OCI-LY1 (cell line): ENCODE data around the gene LMX1A.

ENCODE experiments used
- H2AFZ ChIP-seq: fragments of 200-600 bp; sonication (generic), shearing (Covaris generic); 2 replicates; pipeline ENCODE4 v1.6.0; 2014; ENCODE audit warnings: antibody characterized with exemption, mild to moderate bottlenecking, low read length
- H3F3A ChIP-seq: fragments of 200-600 bp; sonication (generic), shearing (Covaris generic); 2 replicates; pipeline ENCODE4 v1.6.0; 2014; ENCODE audit warnings: mild to moderate bottlenecking, antibody characterized with exemption, low read length, moderate library complexity; ENCODE audit not compliant: insufficient read depth
- H3K27ac ChIP-seq: fragments of 200-600 bp; sonication (generic); 2 replicates; pipeline ENCODE4 v1.5.1; 2014; ENCODE audit warnings: low read length, mixed run types, mild to moderate bottlenecking, low read depth; ENCODE audit not compliant: poor library complexity, severe bottlenecking
- H3K27me3 ChIP-seq: fragments of 200-600 bp; sonication (generic); 2 replicates; pipeline ENCODE4 v1.6.0; 2014; ENCODE audit warnings: antibody characterized with exemption, mild to moderate bottlenecking, low read length, moderate library complexity; ENCODE audit not compliant: insufficient read depth
- H3K36me3 ChIP-seq: fragments of 200-600 bp; sonication (generic); 2 replicates; pipeline ENCODE4 v1.6.1; 2014; ENCODE audit warnings: mild to moderate bottlenecking, antibody characterized with exemption, low read length, moderate library complexity, mixed read lengths; ENCODE audit not compliant: insufficient read depth
- H3K4me1 ChIP-seq: fragments of 200-600 bp; sonication (generic); 2 replicates; pipeline ENCODE4 v1.5.1; 2014; ENCODE audit warnings: mild to moderate bottlenecking, low read length, moderate library complexity; ENCODE audit not compliant: insufficient read depth, severe bottlenecking
- H3K4me2 ChIP-seq: fragments of 200-600 bp; sonication (generic), shearing (Covaris generic); 2 replicates; pipeline ENCODE4 v1.6.1; 2014; ENCODE audit warnings: low read length
- H3K4me3 ChIP-seq: fragments of 200-600 bp; sonication (generic); 2 replicates; pipeline ENCODE4 v1.5.1; 2014; ENCODE audit warnings: low read length, low read depth, mild to moderate bottlenecking, mixed read lengths; ENCODE audit not compliant: poor library complexity, severe bottlenecking
- H3K79me2 ChIP-seq: fragments of 200-600 bp; shearing (Covaris generic); 2 replicates; pipeline ENCODE4 v1.6.1; 2016; ENCODE audit warnings: mixed run types, low read length, mixed read lengths; ENCODE audit not compliant: insufficient read depth
- H3K9ac ChIP-seq: fragments of 200-600 bp; sonication (generic), shearing (Covaris generic); 2 replicates; pipeline ENCODE4 v1.6.1; 2014; ENCODE audit warnings: mild to moderate bottlenecking, low read length, mixed read lengths
- H3K9me2 ChIP-seq: fragments of 200-600 bp; sonication (generic), shearing (Covaris generic); 2 replicates; pipeline ENCODE4 v1.6.1; 2014; ENCODE audit warnings: low read depth, mild to moderate bottlenecking, low read length, mixed read lengths
- H3K9me3 ChIP-seq: fragments of 200-600 bp; shearing (Covaris generic); 2 replicates; pipeline ENCODE4 v1.6.1; 2014; ENCODE audit warnings: low read length, mixed read lengths
- H4K20me1 ChIP-seq: fragments of 200-600 bp; sonication (generic), shearing (Covaris generic); 2 replicates; pipeline ENCODE4 v1.6.0; 2016; ENCODE audit warnings: mild to moderate bottlenecking, low read length; ENCODE audit not compliant: insufficient read depth
- CTCF ChIP-seq: fragments of 200-600 bp; sonication (generic), shearing (Covaris generic); IDR thresholded peaks from 2 replicates; pipeline ENCODE4 v1.5.1; 2017; ENCODE audit warnings: mild to moderate bottlenecking, antibody characterized with exemption, low read length, moderate library complexity, mixed read lengths
- EZH2 ChIP-seq: fragments of 200-600 bp; sonication (generic), shearing (Covaris generic); IDR thresholded peaks from 2 replicates; pipeline ENCODE4 v1.8.0; 2017; ENCODE audit warnings: borderline replicate concordance, mixed run types, mild to moderate bottlenecking, antibody characterized with exemption, low read length, moderate library complexity, mixed read lengths

The LMX1A gene

GRCh38 chr1:165204548-165204947 is 152.0 kb downstream of the LMX1A start:
- no peak overlapping the region for H3K4me3 ChIP-seq
- H3K9me3 ChIP-seq: no peaks in the 10 kb centered on the region
- no peaks in the 10 kb centered on the region for H3F3A ChIP-seq
- no peak overlapping the region for H3K27ac ChIP-seq
- H3K4me2 ChIP-seq: no peak overlapping the region
- H3K4me1 ChIP-seq: no peaks in the 10 kb centered on the region
- no peaks in the 10 kb centered on the region for H4K20me1 ChIP-seq
- H3K9me2 ChIP-seq: no peaks in the 10 kb centered on the region
- no peaks in the 10 kb centered on the region for H3K27me3 ChIP-seq
- no peaks in the 10 kb centered on the region for H3K79me2 ChIP-seq
- no peaks in the 10 kb centered on the region for H3K36me3 ChIP-seq
- H2AFZ ChIP-seq: no peak overlapping the region
- TF ChIP-seq EZH2 (no peak), CTCF (no peak)
- no peak overlapping the region for H3K9ac ChIP-seq

- no peaks in the 10 kb centered on the region for H4K20me1 ChIP-seq
- no peak for TF ChIP-seq EZH2
- no peak for TF ChIP-seq CTCF
- H3K4me3 ChIP-seq: no peak overlapping the region
- no peak overlapping the region for H2AFZ ChIP-seq
- no peaks in the 10 kb centered on the region for H3F3A ChIP-seq
- H3K36me3 ChIP-seq: no peaks in the 10 kb centered on the region
- H3K4me2 ChIP-seq: no peak overlapping the region
- no peaks in the 10 kb centered on the region for H3K79me2 ChIP-seq
- no peak overlapping the region for H3K27ac ChIP-seq
- no peak overlapping the region for H3K9ac ChIP-seq
- no peaks in the 10 kb centered on the region for H3K9me3 ChIP-seq
- no peaks in the 10 kb centered on the region for H3K9me2 ChIP-seq
- no peaks in the 10 kb centered on the region for H3K27me3 ChIP-seq
- no peaks in the 10 kb centered on the region for H3K4me1 ChIP-seq
Observed at GRCh38 chr1:165191087-165191486, 165.4 kb downstream of the LMX1A start.

- Histone ChIP-seq H3K79me2 (no peaks in the 10 kb centered on the region), H3F3A (no peaks in the 10 kb centered on the region), H3K27me3 (no peaks in the 10 kb centered on the region), H3K4me1 (no peaks in the 10 kb centered on the region), H3K9me2 (no peaks in the 10 kb centered on the region), H3K27ac (no peak overlapping the region), H3K9ac (no peak overlapping the region), H3K36me3 (no peaks in the 10 kb centered on the region), H3K4me3 (no peak overlapping the region), H3K9me3 (no peaks in the 10 kb centered on the region), H3K4me2 (no peak overlapping the region), H4K20me1 (no peaks in the 10 kb centered on the region), H2AFZ (no peak overlapping the region)
- TF ChIP-seq CTCF (no peak), EZH2 (no peak)
Observed at GRCh38 chr1:165189913-165190312, 166.6 kb downstream of the LMX1A start.
